Panc1 (cell line): Measurements from ENCODE around the gene RFT1.

Experiments
- POLR2AphosphoS5 ChIP-seq: IDR thresholded peaks from 2 replicates; pipeline ENCODE4 v1.6.1; 2012; ENCODE audit warnings: mild to moderate bottlenecking, low read depth, low read length, moderate library complexity
- REST ChIP-seq, 2 experiments: IDR thresholded peaks; 2 replicates each; pipeline ENCODE4 v1.6.1; 2011 to 2012; ENCODE audit warnings: low read depth in 2 of 2, control low read depth in 1 of 2, low read length in 1 of 2, mild to moderate bottlenecking in 1 of 2, moderate library complexity in 1 of 2; ENCODE audit not compliant: insufficient read depth in 1 of 2
- SIN3A ChIP-seq: IDR thresholded peaks from 2 replicates; pipeline ENCODE4 v1.6.1; 2012; ENCODE audit warnings: low read depth, mild to moderate bottlenecking, low read length, moderate library complexity, borderline replicate concordance; ENCODE audit not compliant: insufficient read depth
- TCF7L2 ChIP-seq: IDR thresholded peaks from 2 replicates; pipeline ENCODE4 v1.6.1; 2011; ENCODE audit warnings: mild to moderate bottlenecking, low read depth, low read length, inconsistent platforms
- TF ChIP-seq, protein P1 (sequence below): fragments of 450-650 bp; IDR thresholded peaks from 2 replicates; pipeline ENCODE4 v1.5.1; 2017; ENCODE audit warnings: mild to moderate bottlenecking

DNA sequence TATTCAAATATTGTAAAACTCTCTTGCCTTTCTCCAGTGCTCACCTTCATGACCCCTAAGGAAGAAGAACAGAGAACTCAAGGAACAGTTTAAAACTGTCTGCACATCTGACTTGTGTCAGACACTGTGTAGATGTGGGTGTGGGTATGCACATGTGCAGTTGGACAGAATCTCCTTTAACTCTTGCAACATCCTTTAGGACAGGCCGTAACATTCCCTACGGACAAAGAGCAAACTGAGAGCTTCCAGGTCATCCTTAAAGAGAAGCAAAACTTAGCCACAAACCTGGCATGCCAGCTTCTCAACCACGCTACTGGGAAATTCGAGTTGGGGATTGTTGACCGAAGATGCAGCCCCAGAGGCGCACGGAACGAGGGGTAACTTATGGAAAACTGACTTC lies 80.2 kb downstream of the RFT1 start:
- TF ChIP-seq, protein P1, sequence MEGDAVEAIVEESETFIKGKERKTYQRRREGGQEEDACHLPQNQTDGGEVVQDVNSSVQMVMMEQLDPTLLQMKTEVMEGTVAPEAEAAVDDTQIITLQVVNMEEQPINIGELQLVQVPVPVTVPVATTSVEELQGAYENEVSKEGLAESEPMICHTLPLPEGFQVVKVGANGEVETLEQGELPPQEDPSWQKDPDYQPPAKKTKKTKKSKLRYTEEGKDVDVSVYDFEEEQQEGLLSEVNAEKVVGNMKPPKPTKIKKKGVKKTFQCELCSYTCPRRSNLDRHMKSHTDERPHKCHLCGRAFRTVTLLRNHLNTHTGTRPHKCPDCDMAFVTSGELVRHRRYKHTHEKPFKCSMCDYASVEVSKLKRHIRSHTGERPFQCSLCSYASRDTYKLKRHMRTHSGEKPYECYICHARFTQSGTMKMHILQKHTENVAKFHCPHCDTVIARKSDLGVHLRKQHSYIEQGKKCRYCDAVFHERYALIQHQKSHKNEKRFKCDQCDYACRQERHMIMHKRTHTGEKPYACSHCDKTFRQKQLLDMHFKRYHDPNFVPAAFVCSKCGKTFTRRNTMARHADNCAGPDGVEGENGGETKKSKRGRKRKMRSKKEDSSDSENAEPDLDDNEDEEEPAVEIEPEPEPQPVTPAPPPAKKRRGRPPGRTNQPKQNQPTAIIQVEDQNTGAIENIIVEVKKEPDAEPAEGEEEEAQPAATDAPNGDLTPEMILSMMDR, result no peak
- no peak for TF ChIP-seq POLR2AphosphoS5
- no peak for TF ChIP-seq TCF7L2
- no peak for TF ChIP-seq SIN3A
- no peak for TF ChIP-seq REST (IDR thresholded peaks at IDR 0.05; ENCODE audit: insufficient read depth in 1 of 2, low read depth in 2 of 2, low read length in 1 of 2)
